ENCODE results near the gene ATP8A2. TPM values are rescaled to one million over a fixed set of nuclear protein-coding genes. Genes with fewer than 3 reads are reported as not detected.
"Not testable (repeated sequence)": the region's sequence is repeated elsewhere in the genome, so short reads cannot be mapped to it uniquely, and the experiment has no call there.

ATP8A2 gene
- polyA plus RNA-seq, 1 donor from 2014 or later: 11.9 TPM

GRCh38 chr13:25783601-25784024 is 411.8 kb downstream of the ATP8A2 start:
- Histone ChIP-seq H3K36me3 (ENCODE audit: insufficient read depth, low read length) (no peaks in the 10 kb centered on the region), H3K27me3 (ENCODE audit: insufficient read depth, low read depth, low read length) (no peaks in the 10 kb centered on the region), H3K9ac (ENCODE audit: low read length) (no peak overlapping the region), H3K9me3 (ENCODE audit: low read length) (no peaks in the 10 kb centered on the region), H4K20me1 (ENCODE audit: insufficient read depth) (no peaks in the 10 kb centered on the region), H3F3A (ENCODE audit: insufficient read depth, low read length, poor library complexity, severe bottlenecking) (no peaks in the 10 kb centered on the region), H3K4me2 (ENCODE audit: low read length) (no peak overlapping the region), H3K27ac (ENCODE audit: low read length) (no peak overlapping the region), H2AFZ (ENCODE audit: low read depth, low read length) (no peak overlapping the region), H3K9me2 (ENCODE audit: insufficient read depth, low read length) (no peaks in the 10 kb centered on the region), H3K79me2 (replicated peaks; ENCODE audit: insufficient read depth, low read length) (no peaks in the 10 kb centered on the region), H3K4me3 (ENCODE audit: low read length) (no peak overlapping the region)
- no peak for TF ChIP-seq POLR2AphosphoS5 (IDR thresholded peaks at IDR 0.05)
- TF ChIP-seq REST (IDR thresholded peaks at IDR 0.05; ENCODE audit: borderline replicate concordance): no peak
- no peak for TF ChIP-seq RAD21 (conservative IDR thresholded peaks at IDR 0.05)
- TF ChIP-seq EZH2 (IDR thresholded peaks at IDR 0.05; ENCODE audit: borderline replicate concordance, insufficient read depth, low read length, poor library complexity, severe bottlenecking): no peak

- no peak overlapping the region for H3K27ac ChIP-seq (ENCODE audit: low read length)
- no peaks in the 10 kb centered on the region for H3K27me3 ChIP-seq (ENCODE audit: insufficient read depth, low read depth, low read length)
- no peak overlapping the region for H3K4me3 ChIP-seq (ENCODE audit: low read length)
- no peaks in the 10 kb centered on the region for H3K36me3 ChIP-seq (ENCODE audit: insufficient read depth, low read length)
- no peak for TF ChIP-seq CTCF (IDR thresholded peaks at IDR 0.05; ENCODE audit: poor library complexity, severe bottlenecking)
- TF ChIP-seq REST (IDR thresholded peaks at IDR 0.05; ENCODE audit: borderline replicate concordance): no peak
- TF ChIP-seq EP300 (conservative IDR thresholded peaks at IDR 0.05; ENCODE audit: poor library complexity, severe bottlenecking): no peak
- no peak for TF ChIP-seq EZH2 (IDR thresholded peaks at IDR 0.05; ENCODE audit: borderline replicate concordance, insufficient read depth, low read length, poor library complexity, severe bottlenecking)
- TF ChIP-seq POLR2AphosphoS5 (IDR thresholded peaks at IDR 0.05): no peak
- no peaks in the 10 kb centered on the region for H4K20me1 ChIP-seq (ENCODE audit: insufficient read depth)
- no peaks in the 10 kb centered on the region for H3K79me2 ChIP-seq (replicated peaks; ENCODE audit: insufficient read depth, low read length)
- no peaks in the 10 kb centered on the region for H3F3A ChIP-seq (ENCODE audit: insufficient read depth, low read length, poor library complexity, severe bottlenecking)
- H3K9me3 ChIP-seq (ENCODE audit: low read length): no peaks in the 10 kb centered on the region
- H3K9me2 ChIP-seq (ENCODE audit: insufficient read depth, low read length): no peaks in the 10 kb centered on the region
- no peak overlapping the region for H3K4me2 ChIP-seq (ENCODE audit: low read length)
- H3K9ac ChIP-seq (ENCODE audit: low read length): no peak overlapping the region
- H2AFZ ChIP-seq (ENCODE audit: low read depth, low read length): no peak overlapping the region
These were observed 412.3 kb downstream of the ATP8A2 start for GRCh38 chr13:25784119-25784518.

- not testable (repeated sequence) for H3K79me2 ChIP-seq (replicated peaks; ENCODE audit: insufficient read depth, low read length); H4K20me1 ChIP-seq (ENCODE audit: insufficient read depth); H3K27ac ChIP-seq (ENCODE audit: low read length); H3K27me3 ChIP-seq (ENCODE audit: insufficient read depth, low read depth, low read length); H3K9ac ChIP-seq (ENCODE audit: low read length); H3K9me3 ChIP-seq (ENCODE audit: low read length); H2AFZ ChIP-seq (ENCODE audit: low read depth, low read length); H3K9me2 ChIP-seq (ENCODE audit: insufficient read depth, low read length); H3K4me3 ChIP-seq (ENCODE audit: low read length); H3K36me3 ChIP-seq (ENCODE audit: insufficient read depth, low read length); H3F3A ChIP-seq (ENCODE audit: insufficient read depth, low read length, poor library complexity, severe bottlenecking); H3K4me2 ChIP-seq (ENCODE audit: low read length)
These were observed 418.4 kb downstream of the ATP8A2 start for GRCh38 chr13:25790137-25790536.
